ENCODE measurements around the gene ALDH7A1.
"Not testable (repeated sequence)": the region's sequence is repeated elsewhere in the genome, so short reads cannot be mapped to it uniquely, and the experiment has no call there.

ALDH7A1 gene

GRCh38 chr5:126527892-126528291 is 67.1 kb downstream of the ALDH7A1 start:
- DNase-seq, result no peak

GRCh38 chr5:126527158-126527557 is 67.9 kb downstream of the ALDH7A1 start:
- DNase-seq, result no peak

GRCh38 chr5:126526493-126526892 is 68.5 kb downstream of the ALDH7A1 start:
- DNase-seq, result no peak

GRCh38 chr5:126525630-126526245 is 69.3 kb downstream of the ALDH7A1 start:
- no peak for DNase-seq

GRCh38 chr5:126523818-126524510 is 71.1 kb downstream of the ALDH7A1 start:
- DNase-seq, result no peak

GRCh38 chr5:126521130-126521529 is 73.9 kb downstream of the ALDH7A1 start:
- no peak for DNase-seq

- no peak for DNase-seq
Observed at GRCh38 chr5:126520593-126520953, 74.4 kb downstream of the ALDH7A1 start.

- DNase-seq, result no peak
Observed at GRCh38 chr5:126519637-126520592, 75.1 kb downstream of the ALDH7A1 start.

GRCh38 chr5:126519223-126519622 is 75.8 kb downstream of the ALDH7A1 start:
- DNase-seq, result not testable (repeated sequence)

GRCh38 chr5:126516852-126517251 is 78.2 kb downstream of the ALDH7A1 start:
- no peak for DNase-seq

GRCh38 chr5:126516133-126516532 is 78.9 kb downstream of the ALDH7A1 start:
- DNase-seq, result peak; percentile 10 to 27

- DNase-seq, result no peak
Observed at GRCh38 chr5:126515337-126515736, 79.7 kb downstream of the ALDH7A1 start.

GRCh38 chr5:126514558-126515141 is 80.4 kb downstream of the ALDH7A1 start:
- no peak for DNase-seq

GRCh38 chr5:126514131-126514557 is 80.9 kb downstream of the ALDH7A1 start:
- DNase-seq, result no peak

GRCh38 chr5:126513703-126514102 is 81.3 kb downstream of the ALDH7A1 start:
- no peak for DNase-seq

GRCh38 chr5:126513302-126513701 is 81.7 kb downstream of the ALDH7A1 start:
- DNase-seq, result no peak

- DNase-seq, result no peak
Observed at GRCh38 chr5:126512451-126512850, 82.6 kb downstream of the ALDH7A1 start.

- DNase-seq, result no peak
Observed at GRCh38 chr5:126511961-126512360, 83.1 kb downstream of the ALDH7A1 start.

- no peak for DNase-seq
Observed at GRCh38 chr5:126509339-126509738, 85.7 kb downstream of the ALDH7A1 start.

GRCh38 chr5:126508962-126509279 is 86.1 kb downstream of the ALDH7A1 start:
- no peak for DNase-seq

- no peak for DNase-seq
Observed at GRCh38 chr5:126508251-126508961, 86.6 kb downstream of the ALDH7A1 start.

GRCh38 chr5:126506079-126506478 is 88.9 kb downstream of the ALDH7A1 start:
- no peak for DNase-seq

Measured in NCI-H1930 (cell line).